Hematopoietic multipotent progenitor cell (in vitro differentiated cells): ENCODE data around the gene IBA57. TPM values are rescaled to one million over a fixed set of nuclear protein-coding genes. Genes with fewer than 3 reads are reported as not detected.

ENCODE experiments used
- DNase-seq, 3 donors: peaks; one replicate each; pipeline ENCODE4 v3.0.0-alpha.2; 2011 to 2015; ENCODE audit warnings: low read depth in 2 of 3, low spot score in 2 of 3
- total RNA-seq: library from RNA; depleted of rRNA; stranded (reverse); fragments of >200 nt; gene quantifications from one replicate; pipeline ENCODE4 v1.2.3, GENCODE V29; 2012

Gene IBA57
- total RNA-seq, 1 donor = 10.8 TPM

DNA sequence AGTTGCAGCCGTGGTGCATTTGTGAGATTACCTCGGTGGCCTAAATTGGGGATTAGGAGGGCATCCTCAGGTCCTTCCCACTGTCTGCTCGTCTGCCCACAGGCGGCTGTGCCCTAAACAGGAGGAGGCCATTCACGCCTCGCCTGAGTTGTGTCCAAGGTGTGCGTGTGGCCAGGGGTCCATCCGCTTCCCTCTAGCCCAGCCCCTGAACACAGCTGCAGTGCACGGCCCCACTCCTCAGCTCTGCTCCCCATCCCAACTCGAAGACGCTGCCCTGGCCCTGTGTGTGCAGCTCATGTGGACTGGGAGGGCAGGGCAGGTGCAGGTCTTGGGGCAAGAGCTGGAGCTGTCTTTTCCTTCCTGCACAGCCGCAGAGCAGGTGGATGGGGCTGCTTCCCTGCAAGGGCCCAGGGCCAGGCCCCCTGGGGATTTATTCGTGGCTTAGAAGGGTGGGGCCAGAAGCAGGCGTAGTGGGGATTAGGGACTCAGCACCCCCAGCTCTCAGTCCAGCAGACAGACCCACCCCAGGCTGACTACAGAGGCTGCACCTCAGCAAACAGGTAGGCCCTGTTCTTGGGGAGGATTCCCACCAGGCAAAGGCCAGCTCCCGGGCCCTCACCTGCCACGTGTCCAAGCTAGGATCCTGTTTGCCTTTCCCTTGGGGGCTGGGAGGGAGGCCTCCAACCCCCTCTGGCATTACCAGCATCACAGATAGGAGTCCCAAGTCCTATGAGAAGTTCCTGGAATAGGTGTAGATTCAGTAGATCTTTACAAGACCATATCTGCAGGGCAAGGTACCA is 21.2 kb upstream of the IBA57 start:
- no peak for DNase-seq

DNA sequence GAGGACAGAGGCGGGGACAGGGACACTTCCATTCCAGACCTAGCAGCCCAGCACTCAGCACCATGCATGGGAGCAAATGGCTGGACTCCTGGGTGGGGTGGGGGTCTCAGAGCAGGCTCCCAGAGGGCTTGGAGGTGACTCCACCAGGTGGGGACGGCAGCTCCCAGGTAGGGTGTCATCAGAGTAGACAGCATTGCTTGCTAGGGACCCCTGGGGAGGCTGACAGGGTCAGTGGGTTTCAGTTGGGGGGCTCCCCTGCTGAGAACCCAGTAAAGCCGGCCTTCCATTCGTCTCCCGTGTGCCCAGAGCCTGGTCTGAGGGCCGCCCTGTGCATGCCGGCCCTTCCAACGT is 20.6 kb upstream of the IBA57 start:
- DNase-seq = no peak

DNA sequence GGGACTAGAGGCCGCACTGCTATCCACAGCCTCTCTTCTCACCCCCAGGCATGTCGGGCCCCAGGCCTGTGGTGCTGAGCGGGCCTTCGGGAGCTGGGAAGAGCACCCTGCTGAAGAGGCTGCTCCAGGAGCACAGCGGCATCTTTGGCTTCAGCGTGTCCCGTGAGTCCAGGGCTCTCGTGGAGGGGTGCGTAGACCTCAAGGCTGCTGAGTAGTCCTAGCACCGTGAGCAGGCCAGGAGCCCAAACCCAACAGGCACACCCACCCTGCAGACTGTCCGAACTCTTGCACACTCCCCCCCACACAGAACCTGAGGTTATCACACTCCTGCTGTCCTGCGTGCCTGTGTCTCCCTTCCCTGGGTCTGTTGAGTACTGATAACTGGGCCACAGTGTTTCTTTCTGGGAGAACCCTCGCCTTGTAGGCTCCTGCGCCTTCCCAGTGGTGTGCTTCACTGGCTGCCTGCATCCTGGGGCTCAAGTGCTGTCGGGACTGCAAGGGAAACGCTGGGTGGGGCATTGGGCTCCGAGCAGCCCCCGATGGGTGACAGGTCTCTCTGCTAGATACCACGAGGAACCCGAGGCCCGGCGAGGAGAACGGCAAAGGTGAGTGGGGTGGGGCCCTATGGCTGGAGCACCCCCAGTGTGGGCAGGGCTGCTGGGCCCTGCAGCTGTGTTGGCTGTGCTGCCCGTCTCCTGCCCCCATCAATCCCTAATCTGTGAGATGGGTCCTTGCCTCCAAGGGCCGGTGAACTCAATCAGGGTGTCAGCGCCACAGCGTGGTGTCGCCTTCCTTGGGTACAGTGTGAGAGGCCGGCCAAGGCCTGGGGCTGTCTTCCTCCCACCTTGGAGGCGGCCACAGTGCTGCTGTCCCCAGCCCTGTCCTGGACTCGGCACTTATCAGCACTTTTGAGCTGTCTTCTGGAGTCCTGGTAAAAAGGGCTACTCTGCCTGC is 19.9 kb upstream of the IBA57 start:
- no peak for DNase-seq

DNA sequence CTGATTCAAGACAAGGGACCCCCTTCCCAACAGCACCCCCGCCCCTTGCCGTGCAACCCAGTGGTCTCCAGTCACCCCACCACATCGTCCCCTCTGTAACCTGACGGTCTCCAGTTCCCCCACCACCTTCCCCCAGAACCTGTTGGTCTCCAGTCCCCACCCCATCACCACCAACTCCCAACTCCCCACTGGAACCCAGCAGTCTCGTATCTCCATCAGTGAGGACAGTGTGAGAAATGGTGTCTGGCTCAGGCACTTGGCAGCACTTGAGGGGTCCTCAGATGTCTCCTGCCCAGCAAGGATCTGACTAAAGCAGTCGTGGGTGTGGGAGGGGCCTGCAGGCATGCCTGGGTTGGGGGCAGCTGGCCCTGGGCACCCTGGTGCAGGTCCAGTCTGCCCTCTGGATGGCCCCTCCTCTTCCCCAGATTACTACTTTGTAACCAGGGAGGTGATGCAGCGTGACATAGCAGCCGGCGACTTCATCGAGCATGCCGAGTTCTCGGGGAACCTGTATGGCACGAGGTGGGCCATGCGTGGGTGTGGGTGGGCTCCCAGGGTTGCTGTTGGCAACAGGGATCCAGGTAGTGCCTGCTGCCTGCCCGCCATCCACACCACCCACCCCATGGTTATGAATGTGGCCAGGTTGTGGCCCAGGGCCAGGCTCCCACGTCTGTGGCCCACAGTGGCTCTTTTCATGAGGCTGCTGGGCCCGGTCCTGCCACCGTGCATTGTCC is 19.0 kb upstream of the IBA57 start:
- no peak for DNase-seq

DNA sequence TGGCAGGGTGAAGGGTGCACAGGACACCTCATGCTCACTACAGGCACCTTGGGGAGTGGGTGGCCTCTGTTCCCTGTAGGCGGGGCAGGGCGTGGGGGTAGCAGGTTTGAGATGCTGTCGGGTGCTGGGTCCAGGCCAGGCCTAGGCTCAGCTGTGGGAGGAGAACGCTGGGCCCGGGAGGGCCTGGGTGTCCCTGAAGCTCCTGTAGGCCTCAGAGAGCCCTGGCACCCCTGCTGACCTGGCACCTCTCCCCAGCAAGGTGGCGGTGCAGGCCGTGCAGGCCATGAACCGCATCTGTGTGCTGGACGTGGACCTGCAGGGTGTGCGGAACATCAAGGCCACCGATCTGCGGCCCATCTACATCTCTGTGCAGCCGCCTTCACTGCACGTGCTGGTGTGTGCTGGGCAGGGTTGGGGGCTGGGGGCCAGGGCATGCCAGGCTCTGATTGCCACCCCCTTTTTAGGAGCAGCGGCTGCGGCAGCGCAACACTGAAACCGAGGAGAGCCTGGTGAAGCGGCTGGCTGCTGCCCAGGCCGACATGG is 18.4 kb upstream of the IBA57 start:
- no peak for DNase-seq

DNA sequence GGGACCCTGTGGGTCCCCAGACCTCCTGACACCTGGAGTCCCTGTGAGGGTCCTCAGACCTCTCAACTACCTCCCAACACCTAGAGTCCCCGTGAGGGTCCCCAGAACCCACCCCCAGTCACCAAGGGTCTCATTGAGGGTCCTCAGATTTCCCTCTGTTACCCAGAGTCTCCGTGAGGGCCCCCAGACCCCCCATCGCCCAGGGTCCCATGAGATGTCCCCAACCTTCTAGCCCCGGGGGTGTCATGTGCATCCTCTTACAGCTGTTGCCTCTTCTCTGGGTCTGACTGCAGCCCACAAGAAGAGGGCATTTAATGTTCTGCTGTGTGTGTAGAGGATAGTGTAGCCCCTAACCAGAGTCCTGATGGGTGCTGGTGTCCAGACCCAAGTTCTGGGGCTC is 17.8 kb upstream of the IBA57 start:
- no peak for DNase-seq

DNA sequence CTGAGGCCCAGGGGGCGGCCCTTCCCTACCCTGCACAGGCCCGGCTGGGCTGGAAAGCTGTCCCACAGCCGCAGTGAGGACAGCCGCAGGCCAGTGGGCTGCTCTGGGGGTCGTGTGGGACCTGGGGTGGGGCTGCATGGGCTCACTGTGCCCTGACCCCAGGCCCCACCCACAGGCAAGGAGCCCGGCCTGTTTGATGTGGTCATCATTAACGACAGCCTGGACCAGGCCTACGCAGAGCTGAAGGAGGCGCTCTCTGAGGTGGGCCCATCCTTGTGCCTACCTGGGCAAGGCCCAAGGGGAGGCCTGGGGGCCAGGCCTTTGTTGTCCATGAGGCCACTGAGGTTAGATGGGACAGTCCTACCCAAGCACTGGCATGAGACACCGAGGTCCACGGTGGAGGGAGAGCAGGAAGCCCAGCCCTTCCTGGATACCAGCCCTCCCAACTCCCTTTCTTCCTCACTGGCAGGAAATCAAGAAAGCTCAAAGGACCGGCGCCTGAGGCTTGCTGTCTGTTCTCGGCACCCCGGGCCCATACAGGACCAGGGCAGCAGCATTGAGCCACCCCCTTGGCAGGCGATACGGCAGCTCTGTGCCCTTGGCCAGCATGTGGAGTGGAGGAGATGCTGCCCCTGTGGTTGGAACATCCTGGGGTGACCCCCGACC is 17.3 kb upstream of the IBA57 start:
- no peak for DNase-seq

DNA sequence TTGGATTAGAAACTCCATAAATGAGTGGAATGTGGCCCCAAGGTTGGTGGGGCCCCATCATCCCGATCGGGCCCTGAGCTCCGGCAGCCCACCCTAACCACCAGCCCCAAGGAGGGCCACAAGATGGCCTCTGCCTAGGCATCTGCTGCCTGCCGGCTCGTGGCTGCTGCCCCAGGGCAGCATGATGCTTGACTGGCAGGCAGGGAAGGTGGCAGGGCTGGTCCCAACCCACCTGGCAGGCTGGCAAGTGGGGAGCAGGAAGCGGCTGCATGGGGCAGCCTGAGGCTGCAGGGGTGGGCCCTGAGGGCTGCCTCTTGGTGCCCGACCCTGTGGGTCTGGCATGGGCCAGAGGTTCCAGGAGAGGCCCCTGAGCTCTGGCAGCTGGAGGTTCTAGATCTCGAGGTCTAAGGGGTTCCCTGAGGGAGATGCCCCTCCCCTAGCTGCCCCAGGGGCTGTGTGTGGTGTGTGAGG is 16.6 kb upstream of the IBA57 start:
- no peak for DNase-seq

DNA sequence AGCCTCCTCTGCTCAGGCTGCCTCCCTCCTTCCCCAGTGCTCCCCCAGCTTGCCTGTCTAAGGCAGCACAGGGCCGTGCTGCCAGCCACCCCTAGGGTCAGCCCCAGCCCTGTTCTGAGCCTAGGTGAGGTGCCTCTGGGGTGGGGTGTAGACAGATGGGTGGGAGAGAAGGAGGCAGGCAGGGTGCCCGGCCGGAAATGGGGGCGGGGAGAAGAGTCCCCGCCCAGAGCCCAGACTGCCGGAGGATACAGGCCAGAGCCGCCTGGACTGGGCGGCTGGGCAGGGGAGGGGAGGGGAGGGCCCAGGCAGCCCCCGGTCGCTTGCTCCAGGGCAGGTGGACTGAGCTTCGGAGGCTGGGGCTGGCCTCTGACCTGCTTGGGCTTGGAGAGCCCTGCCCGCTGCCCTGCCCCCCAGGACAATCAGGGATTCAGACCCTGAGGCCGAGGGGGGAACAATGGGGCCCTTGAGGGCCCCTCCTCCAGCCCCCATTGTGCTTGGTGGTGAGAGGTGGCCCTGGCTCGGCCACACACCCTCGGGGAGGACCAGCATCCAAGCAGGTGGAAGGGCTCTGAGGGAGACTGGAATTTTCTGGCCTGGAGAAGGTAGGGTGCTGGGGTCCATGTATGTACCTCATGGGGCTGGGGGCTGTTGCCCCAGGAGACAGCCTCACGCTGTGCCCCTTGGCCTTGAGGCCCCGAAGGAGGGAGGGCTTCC is 16.0 kb upstream of the IBA57 start, which contains the start of gene GJC2:
Gene GJC2, plus strand, starts transcription at position 525 of the 714 bp plus-strand sequence. CDS start 7,829 bp downstream, outside the sequence.
- DNase-seq = no peak

DNA sequence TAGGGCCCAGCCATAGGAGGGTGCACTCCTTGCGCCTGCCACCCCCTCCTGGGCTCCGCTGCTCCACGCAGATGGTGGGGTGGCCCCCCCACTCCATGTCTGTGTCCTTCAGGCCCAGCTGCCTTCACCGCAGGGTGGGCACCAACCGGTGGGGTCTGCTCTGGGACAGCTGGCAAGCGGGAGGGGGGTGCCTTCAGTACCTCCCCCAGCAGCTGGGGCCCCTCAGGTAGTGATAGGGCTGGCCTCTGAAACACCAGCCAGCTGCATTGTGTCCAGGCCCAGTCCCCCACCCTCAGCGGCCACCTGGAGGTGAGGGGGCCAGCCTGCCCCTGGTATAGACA is 15.5 kb upstream of the IBA57 start:
- DNase-seq = no peak

DNA sequence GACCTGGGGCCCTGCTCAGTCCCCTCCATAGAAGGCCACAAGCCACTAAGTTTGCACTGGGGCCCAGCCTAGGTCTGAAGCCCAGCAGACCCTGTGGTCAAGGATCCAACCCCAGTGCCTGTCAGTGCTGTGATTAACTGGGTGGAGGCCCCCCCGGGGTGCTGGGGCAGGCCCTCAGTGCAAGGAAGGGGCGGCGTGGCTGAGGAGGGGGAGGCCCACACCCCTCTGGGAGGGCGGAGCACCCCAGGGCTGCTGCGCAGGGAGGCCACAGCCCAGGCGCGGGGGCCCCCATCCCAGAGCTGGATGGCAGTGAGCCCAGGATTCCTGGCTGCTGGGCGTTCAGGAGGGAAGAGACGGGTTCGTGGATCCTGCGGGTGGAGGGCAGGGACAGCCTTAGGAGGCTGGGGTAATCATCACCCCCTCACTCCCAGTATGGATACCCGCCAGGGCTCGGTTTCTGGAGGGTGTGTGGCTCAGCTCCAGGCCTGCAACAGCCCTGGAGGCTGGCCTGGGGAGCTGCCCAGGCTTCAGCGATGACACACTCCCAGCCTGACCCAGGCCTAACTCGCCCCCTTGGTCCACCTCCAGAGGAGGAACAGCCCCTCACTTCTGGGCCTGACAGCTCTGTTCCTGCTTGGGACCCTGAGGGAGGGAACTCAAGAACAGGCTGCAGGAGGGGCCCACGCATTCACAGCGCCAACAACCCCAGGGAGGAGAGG is 15.0 kb upstream of the IBA57 start:
- no peak for DNase-seq

DNA sequence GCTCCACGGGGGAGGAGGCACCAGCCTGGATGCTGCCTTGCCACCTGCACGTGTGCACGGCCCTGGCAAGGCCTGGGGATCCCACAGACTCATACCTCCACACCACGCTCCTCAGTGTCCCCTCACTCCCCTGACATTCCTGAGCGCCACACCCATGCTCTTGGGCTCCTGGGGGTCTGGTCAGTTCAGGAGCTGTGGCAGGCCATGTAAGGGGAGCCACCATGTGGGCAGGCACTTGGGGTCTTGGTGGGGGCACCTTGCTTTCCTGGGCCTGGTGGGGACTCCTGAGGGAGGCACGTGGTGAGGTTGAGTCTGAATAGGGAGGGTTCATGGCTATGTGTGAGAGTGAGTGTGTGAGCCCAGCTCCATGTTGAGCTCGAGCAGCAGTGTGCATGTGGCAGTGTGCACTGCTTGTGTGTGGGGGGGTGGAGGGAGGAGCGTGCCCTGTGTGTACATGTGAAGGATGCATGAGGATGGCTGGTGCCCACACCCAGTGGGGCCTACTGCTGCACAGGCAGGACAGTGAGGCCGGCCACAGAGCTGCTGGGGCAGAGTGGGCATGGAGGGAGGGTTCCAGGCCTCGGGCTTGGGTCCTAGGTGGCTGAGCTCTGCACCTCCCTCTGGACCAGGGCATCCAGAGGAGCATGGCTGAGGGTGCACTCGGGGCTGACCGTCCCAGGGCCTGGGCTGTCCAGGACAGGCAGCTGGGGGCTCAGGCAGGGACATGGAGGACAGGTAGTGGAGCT is 14.3 kb upstream of the IBA57 start:
- no peak for DNase-seq

DNA sequence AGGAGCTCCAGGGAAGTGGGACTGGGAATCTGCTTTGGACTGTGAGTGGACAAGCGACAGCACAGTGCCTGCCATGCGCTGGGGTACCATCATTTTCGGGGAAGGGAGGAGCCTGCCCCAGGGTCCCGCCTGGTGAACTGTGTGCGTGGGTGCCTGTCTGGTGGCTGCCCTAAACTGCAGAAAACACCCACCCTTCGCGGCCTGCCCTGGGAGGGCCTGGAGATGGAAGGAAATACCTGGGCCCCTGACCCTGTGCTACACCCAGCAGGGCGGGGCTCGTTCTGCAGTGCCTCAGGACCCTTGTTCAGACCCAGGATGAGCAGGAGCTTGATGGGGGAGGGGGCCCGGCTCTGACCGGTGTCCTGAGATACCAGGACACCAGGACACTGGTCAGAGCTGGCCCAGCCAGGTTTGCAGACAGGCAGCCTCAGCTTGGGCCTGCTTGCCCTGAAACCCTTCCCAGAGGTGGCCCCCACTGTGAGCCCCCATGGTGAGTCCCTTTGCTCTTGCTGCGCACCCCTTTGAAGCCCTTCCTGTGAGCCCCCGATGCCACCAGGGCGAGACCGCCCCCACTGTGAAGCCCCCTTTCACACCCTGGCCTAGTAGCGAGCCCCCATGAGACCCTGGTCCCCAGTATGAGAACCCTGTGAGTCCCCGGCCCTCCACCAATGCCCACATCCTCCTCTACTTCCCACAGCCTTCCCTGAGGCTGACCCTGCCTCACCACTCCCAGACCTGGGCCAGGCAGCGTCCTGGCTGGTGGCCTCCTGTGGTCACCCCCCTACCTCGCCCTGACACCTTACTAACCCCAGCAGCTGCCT is 13.3 kb upstream of the IBA57 start:
- no peak for DNase-seq

DNA sequence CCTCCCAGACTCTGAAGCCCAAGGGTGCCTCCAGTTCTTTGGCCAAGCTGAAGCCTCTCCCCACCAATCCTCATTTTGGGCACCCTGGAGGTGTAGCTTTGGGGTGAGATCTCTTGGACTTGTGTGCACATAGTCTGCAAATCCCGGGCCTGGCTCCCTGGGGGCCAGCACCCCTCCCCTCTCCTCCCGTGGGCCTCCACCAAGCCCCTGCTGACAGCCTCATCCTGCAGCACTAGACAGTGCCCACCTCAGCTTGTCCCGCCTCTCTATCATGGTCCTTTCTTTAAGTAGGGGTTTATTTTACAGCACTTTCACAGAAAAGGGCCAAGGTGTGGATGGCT is 12.7 kb upstream of the IBA57 start:
- DNase-seq = no peak

DNA sequence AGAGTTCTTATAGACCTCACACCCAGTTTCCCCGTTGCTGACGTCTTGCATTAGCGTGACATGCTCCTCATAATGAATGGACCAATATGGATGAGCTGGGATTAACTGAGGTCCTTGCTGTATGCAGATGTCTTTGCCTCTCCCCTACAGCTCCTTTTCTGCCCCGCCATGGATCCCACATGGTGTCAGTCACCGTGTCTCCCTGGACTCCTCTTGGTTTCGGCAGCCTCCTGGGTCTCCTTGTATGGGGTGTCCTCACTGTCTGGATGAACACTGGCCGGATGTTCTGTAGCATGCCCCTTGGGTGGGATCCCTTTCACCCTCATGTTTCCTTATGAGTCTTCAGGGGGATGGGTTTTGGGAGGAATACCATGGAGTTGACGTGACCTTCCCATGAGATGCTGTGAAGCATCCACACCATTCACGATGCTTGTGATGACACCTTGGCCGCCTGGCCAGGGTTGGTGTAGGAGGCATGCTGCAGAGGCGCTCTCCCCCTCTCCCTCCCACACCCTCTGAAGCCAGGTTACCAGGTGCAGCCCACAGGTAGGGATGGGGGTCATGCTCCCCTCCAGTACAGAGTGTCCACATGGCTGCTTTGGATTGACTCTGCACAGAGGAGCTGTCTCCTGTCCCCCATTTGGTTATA is 11.5 kb upstream of the IBA57 start:
- no peak for DNase-seq

DNA sequence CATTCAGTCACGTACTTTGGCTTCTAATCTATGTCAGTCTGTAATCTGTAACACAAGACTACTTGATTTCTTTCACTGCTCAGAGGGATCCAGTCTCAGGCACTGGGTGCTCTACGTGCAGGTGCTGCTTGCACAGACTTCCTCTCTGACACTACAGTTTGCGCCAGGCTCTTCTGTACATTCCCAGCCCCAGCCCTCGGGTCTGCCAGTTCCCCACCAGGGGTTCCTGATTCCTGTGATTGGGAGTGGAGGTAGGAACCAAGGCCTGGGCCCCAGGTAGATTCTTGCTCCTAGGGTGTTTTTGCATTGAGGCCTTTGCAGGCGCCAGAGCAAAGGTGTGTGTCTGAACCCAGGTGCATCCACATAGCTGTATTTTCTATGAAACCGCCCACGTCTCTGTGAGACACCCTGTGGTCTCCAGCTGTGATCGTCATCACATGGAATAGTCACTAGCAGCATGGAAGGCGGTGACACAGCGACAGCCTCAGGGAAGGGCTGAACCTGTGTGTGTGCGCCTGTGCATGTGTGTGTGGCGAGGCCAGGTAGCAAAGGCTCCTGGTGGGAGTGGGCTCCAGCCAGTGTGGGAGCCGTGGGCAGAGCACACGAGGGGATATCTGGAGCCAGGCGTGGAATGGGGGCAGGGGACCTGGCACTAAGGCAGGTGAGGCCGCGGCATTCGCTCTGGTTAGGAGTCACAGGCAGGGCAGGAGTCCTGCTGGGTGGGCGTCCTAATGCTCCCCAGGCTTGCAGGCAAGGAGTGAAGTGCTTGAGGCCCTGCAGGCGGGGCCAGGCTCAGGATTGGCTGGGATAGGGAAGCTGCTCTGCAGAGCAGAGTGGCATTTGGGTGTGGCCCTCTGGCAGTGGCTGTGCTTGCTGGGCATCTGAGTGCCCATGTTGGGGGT is 10.7 kb upstream of the IBA57 start:
- no peak for DNase-seq
